H1 (cell line): ENCODE measurements around the gene ANKLE1. TPM values are rescaled to one million over a fixed set of nuclear protein-coding genes. Genes with fewer than 3 reads are reported as not detected.

Source experiments
- ASH2L ChIP-seq: fragments of 200-600, 300-600 bp; sonication (generic); IDR thresholded peaks from one replicate; pipeline ENCODE4 v1.7.1; 2017; ENCODE audit warnings: low read length
- ATF3 ChIP-seq: IDR thresholded peaks from 2 replicates; pipeline ENCODE4 v1.6.1; 2011; ENCODE audit warnings: low read depth, mild to moderate bottlenecking, low read length; ENCODE audit not compliant: insufficient read depth
- BACH1 ChIP-seq: IDR thresholded peaks from 2 replicates; pipeline ENCODE4 v1.6.1; 2012; ENCODE audit warnings: low read length, improper control_type of control experiment
- BCL11A ChIP-seq, 2 experiments: IDR thresholded peaks; one replicate each; pipeline ENCODE4 v1.6.1; 2011; ENCODE audit warnings: low read depth in 2 of 2, low read length in 2 of 2, mild to moderate bottlenecking in 2 of 2
- CHD1 ChIP-seq: IDR thresholded peaks from 2 replicates; pipeline ENCODE4 v1.6.1; 2012; ENCODE audit warnings: low read depth, low read length, improper control_type of control experiment
- CHD2 ChIP-seq: IDR thresholded peaks from 2 replicates; pipeline ENCODE4 v1.6.1; 2012; ENCODE audit warnings: low read length, improper control_type of control experiment
- FOSL1 ChIP-seq: IDR thresholded peaks from 2 replicates; pipeline ENCODE4 v1.6.1; 2011; ENCODE audit warnings: mild to moderate bottlenecking, low read depth, low read length, moderate library complexity; ENCODE audit not compliant: insufficient read depth
- HDAC2 ChIP-seq, 2 experiments: fragments of 300-600 bp in 1 of 2; sonication (generic) in 1 of 2; IDR thresholded peaks; 2 replicates each; pipeline ENCODE4 v1.6.1; 2011 to 2012; ENCODE audit warnings: low read depth in 2 of 2, low read length in 2 of 2, mild to moderate bottlenecking in 2 of 2, moderate library complexity in 2 of 2, borderline replicate concordance in 1 of 2, inconsistent platforms in 1 of 2
- KDM4A ChIP-seq: IDR thresholded peaks from one replicate; pipeline ENCODE4 v1.7.1; 2012; ENCODE audit warnings: low read depth, mild to moderate bottlenecking, moderate library complexity, low read length, inconsistent platforms; ENCODE audit not compliant: severe bottlenecking
- KDM5A ChIP-seq: fragments of 200-600 bp; IDR thresholded peaks from 2 replicates; pipeline ENCODE4 v1.7.1; 2012; ENCODE audit warnings: mild to moderate bottlenecking, low read length, inconsistent platforms, mixed read lengths
- MAFK ChIP-seq: IDR thresholded peaks from 2 replicates; pipeline ENCODE4 v1.6.1; 2012; ENCODE audit warnings: low read depth, mild to moderate bottlenecking, improper control_type of control experiment, low read length
- MAX ChIP-seq: IDR thresholded peaks from 2 replicates; pipeline ENCODE4 v1.6.1; 2012; ENCODE audit warnings: inconsistent platforms
- NRF1 ChIP-seq: IDR thresholded peaks from 2 replicates; pipeline ENCODE4 v1.6.1; 2011; ENCODE audit warnings: mild to moderate bottlenecking, low read depth, low read length, improper control_type of control experiment
- POLR2A ChIP-seq, 2 experiments: IDR thresholded peaks; 1 replicate in 1 of 2; 2 replicates in 1 of 2; pipeline ENCODE4 v1.6.1; 2011; ENCODE audit warnings: low read depth in 2 of 2, low read length in 2 of 2, mild to moderate bottlenecking in 2 of 2; ENCODE audit errors: control extremely low read depth in 1 of 2
- SAP30 ChIP-seq: fragments of 300-600 bp; sonication (generic); IDR thresholded peaks from 2 replicates; pipeline ENCODE4 v1.7.1; 2012; ENCODE audit warnings: low read length, moderate library complexity, mild to moderate bottlenecking, inconsistent platforms; ENCODE audit not compliant: insufficient read depth, insufficient replicate concordance
- SIX5 ChIP-seq: IDR thresholded peaks from 2 replicates; pipeline ENCODE4 v1.6.1; 2011; ENCODE audit warnings: mild to moderate bottlenecking, low read depth, low read length
- SP1 ChIP-seq: IDR thresholded peaks from 2 replicates; pipeline ENCODE4 v1.6.1; 2011; ENCODE audit warnings: low read depth, low read length
- SP2 ChIP-seq: IDR thresholded peaks from 2 replicates; pipeline ENCODE4 v1.6.1; 2012; ENCODE audit warnings: mild to moderate bottlenecking, low read length, inconsistent platforms
- SRF ChIP-seq: IDR thresholded peaks from 2 replicates; pipeline ENCODE4 v1.6.1; 2011; ENCODE audit warnings: mild to moderate bottlenecking, low read depth, low read length, moderate library complexity
- TBP ChIP-seq: IDR thresholded peaks from 2 replicates; pipeline ENCODE4 v1.6.1; 2011; ENCODE audit warnings: low read depth, low read length, improper control_type of control experiment
- polyA plus RNA-seq, 7 experiments: library from polyadenylated mRNA; depleted of rRNA in 3 of 7; stranded (reverse) in 5 of 7; unstranded in 2 of 7; fragments of >200 nt in 5 of 7; fragments of 200-250 nt in 2 of 7; gene quantifications; 1 replicate in 5 of 7; 2 replicates in 1 of 7; 4 replicates in 1 of 7; pipeline versions ENCODE4 v1.2.1 to v1.2.3, GENCODE V29; 2011 to 2013; ENCODE audit warnings: missing spikeins in 2 of 7, mixed read lengths in 2 of 7
- total RNA-seq: library from RNA; stranded (reverse); fragmentation: NEBNext Ultra II Directional; extraction: Animal tissue kit (Norgen Biotek cat#: 25700); gene quantifications from 2 replicates; pipeline ENCODE4 v1.2.1, GENCODE V29; 2021
- TF ChIP-seq, protein P1 (sequence below): IDR thresholded peaks from 2 replicates; pipeline ENCODE4 v1.6.1; 2012; ENCODE audit warnings: low read length, inconsistent platforms

ANKLE1 gene
- total and polyA plus RNA-seq, 2 of the 8 experiments (the other 6 are each of a cell fraction or from before 2014, with no cell fraction given) = 6.1 to 9.6 TPM

DNA sequence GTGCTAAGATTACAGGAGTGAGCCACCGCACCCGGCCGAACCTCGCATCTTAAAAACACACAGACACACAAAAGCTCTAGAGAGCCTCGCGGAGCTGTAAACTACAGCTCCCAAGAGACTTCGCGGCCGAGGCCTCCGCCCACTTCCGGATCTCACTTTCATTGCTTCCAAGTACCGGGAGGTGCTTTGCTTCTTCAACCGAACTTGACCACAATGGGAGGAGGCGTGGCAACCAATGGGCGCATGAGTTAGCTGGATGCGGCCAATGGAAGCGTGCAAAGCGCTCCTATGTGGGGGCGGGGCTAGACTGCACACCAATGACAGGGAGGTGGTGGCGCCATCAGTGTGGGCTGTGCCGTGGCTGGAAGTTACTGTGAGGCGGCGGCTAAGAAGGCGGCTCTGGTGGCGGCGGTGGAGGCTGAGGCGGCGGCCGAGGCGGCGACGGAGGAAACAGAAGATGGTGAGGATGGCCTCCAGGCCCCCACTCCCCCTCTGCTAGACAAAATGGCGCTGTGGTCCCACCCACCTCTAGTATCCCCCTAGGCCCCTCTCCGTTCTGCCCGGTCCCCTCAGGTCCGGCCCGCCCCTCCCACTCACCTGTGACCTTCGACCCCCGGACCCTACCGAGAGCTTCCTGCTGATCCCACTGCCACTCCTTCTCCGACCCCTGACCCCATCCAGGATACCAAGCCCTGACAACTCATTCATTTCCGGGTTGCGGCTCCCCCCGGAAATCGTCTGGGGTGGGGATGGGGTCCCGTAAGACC, 27.7 kb downstream of the ANKLE1 start, which contains the start of gene DDA1 (continued):
- TF ChIP-seq KDM5A (no peak), NRF1 (no peak), SP1 (peak; percentile 100), BACH1 (no peak), ASH2L (no peak), ATF3 (no peak), HDAC2 (IDR thresholded peaks at IDR 0.05; ENCODE audit: borderline replicate concordance in 1 of 2, low read depth in 2 of 2, low read length in 2 of 2) (no peak), BCL11A (IDR thresholded peaks at IDR 0.05; ENCODE audit: low read depth in 2 of 2, low read length in 2 of 2) (no peak), SAP30 (peak; percentile 49), FOSL1 (no peak), MAX (no peak), KDM4A (no peak), POLR2A (IDR thresholded peaks at IDR 0.05; ENCODE audit: control extremely low read depth in 1 of 2, low read depth in 2 of 2, low read length in 2 of 2) (peak in 1 of 2 experiments; percentile 82; a peak in 2 of 3 replicates), CHD2 (peak; percentile 92), CHD1 (no peak), SP2 (peak; percentile 85), MAFK (no peak), SRF (no peak), TBP (peak; percentile 16; the same call in 1 of the 2 replicates), SIX5 (peak; percentile 80)
- TF ChIP-seq, protein P1, sequence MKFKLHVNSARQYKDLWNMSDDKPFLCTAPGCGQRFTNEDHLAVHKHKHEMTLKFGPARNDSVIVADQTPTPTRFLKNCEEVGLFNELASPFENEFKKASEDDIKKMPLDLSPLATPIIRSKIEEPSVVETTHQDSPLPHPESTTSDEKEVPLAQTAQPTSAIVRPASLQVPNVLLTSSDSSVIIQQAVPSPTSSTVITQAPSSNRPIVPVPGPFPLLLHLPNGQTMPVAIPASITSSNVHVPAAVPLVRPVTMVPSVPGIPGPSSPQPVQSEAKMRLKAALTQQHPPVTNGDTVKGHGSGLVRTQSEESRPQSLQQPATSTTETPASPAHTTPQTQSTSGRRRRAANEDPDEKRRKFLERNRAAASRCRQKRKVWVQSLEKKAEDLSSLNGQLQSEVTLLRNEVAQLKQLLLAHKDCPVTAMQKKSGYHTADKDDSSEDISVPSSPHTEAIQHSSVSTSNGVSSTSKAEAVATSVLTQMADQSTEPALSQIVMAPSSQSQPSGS = no peak
